ENCODE data around the gene TOM1L2.

TOM1L2 gene

GRCh38 chr17:17944743-17945142, 27.5 kb downstream of the TOM1L2 start:
- no peaks in the 10 kb centered on the region for H3K27me3 ChIP-seq (ENCODE audit: control insufficient read depth, low read length)
- H3K9me2 ChIP-seq (replicated peaks; ENCODE audit: control insufficient read depth, low read length) = no peaks in the 10 kb centered on the region
- TF ChIP-seq EZH2phosphoT487 (IDR thresholded peaks at IDR 0.05; ENCODE audit: borderline replicate concordance, low read length) (no peak), CTCF (IDR thresholded peaks at IDR 0.05; ENCODE audit: low read depth, low read length, poor library complexity, severe bottlenecking) (no peak)
- no peaks in the 10 kb centered on the region for H3K36me3 ChIP-seq (ENCODE audit: control insufficient read depth, low read length)
- no peak overlapping the region for H3K27ac ChIP-seq (ENCODE audit: low read depth, low read length)
- H3F3A ChIP-seq (ENCODE audit: control insufficient read depth, insufficient read depth) = no peaks in the 10 kb centered on the region
- no peaks in the 10 kb centered on the region for H3K9me3 ChIP-seq (ENCODE audit: control insufficient read depth, insufficient read depth, low read length)
- H3K4me2 ChIP-seq (ENCODE audit: low read length) = no peak overlapping the region
- H3K4me3 ChIP-seq (ENCODE audit: low read length) = no peak overlapping the region
- H3K4me1 ChIP-seq (ENCODE audit: control insufficient read depth, low read length) = peaks cover 10% of the 10 kb centered on the region
- H4K20me1 ChIP-seq (ENCODE audit: control insufficient read depth, insufficient read depth, low read depth, low read length) = no peaks in the 10 kb centered on the region; the same call in 1 of the 2 replicates
- H3K79me2 ChIP-seq (ENCODE audit: control insufficient read depth, low read length) = no peaks in the 10 kb centered on the region

- H3K9me3 ChIP-seq (ENCODE audit: control insufficient read depth, insufficient read depth, low read length) = no peaks in the 10 kb centered on the region
- H3F3A ChIP-seq (ENCODE audit: control insufficient read depth, insufficient read depth) = no peaks in the 10 kb centered on the region
- TF ChIP-seq EZH2phosphoT487 (IDR thresholded peaks at IDR 0.05; ENCODE audit: borderline replicate concordance, low read length) (no peak), CTCF (IDR thresholded peaks at IDR 0.05; ENCODE audit: low read depth, low read length, poor library complexity, severe bottlenecking) (no peak)
- no peaks in the 10 kb centered on the region for H3K79me2 ChIP-seq (ENCODE audit: control insufficient read depth, low read length)
- H3K36me3 ChIP-seq (ENCODE audit: control insufficient read depth, low read length) = no peaks in the 10 kb centered on the region
- H3K4me2 ChIP-seq (ENCODE audit: low read length) = no peak overlapping the region
- no peak overlapping the region for H3K27ac ChIP-seq (ENCODE audit: low read depth, low read length)
- peaks cover 10% of the 10 kb centered on the region for H3K4me1 ChIP-seq (ENCODE audit: control insufficient read depth, low read length)
- H4K20me1 ChIP-seq (ENCODE audit: control insufficient read depth, insufficient read depth, low read depth, low read length) = no peaks in the 10 kb centered on the region; the same call in 1 of the 2 replicates
- no peaks in the 10 kb centered on the region for H3K27me3 ChIP-seq (ENCODE audit: control insufficient read depth, low read length)
- no peaks in the 10 kb centered on the region for H3K9me2 ChIP-seq (replicated peaks; ENCODE audit: control insufficient read depth, low read length)
- H3K4me3 ChIP-seq (ENCODE audit: low read length) = no peak overlapping the region
Observed at GRCh38 chr17:17944242-17944641, 28.0 kb downstream of the TOM1L2 start.

GRCh38 chr17:17943281-17943984, 28.8 kb downstream of the TOM1L2 start:
- H3K4me2 ChIP-seq (ENCODE audit: low read length) = no peak overlapping the region
- no peak overlapping the region for H3K4me3 ChIP-seq (ENCODE audit: low read length)
- no peaks in the 10 kb centered on the region for H3K79me2 ChIP-seq (ENCODE audit: control insufficient read depth, low read length)
- no peaks in the 10 kb centered on the region for H3K36me3 ChIP-seq (ENCODE audit: control insufficient read depth, low read length)
- no peaks in the 10 kb centered on the region for H3K27me3 ChIP-seq (ENCODE audit: control insufficient read depth, low read length)
- no peak overlapping the region for H3K27ac ChIP-seq (ENCODE audit: low read depth, low read length)
- TF ChIP-seq CTCF (IDR thresholded peaks at IDR 0.05; ENCODE audit: low read depth, low read length, poor library complexity, severe bottlenecking) = no peak
- no peaks in the 10 kb centered on the region for H3K9me3 ChIP-seq (ENCODE audit: control insufficient read depth, insufficient read depth, low read length)
- H4K20me1 ChIP-seq (ENCODE audit: control insufficient read depth, insufficient read depth, low read depth, low read length) = no peaks in the 10 kb centered on the region; the same call in 1 of the 2 replicates
- H3K4me1 ChIP-seq (ENCODE audit: control insufficient read depth, low read length) = peaks cover 10% of the 10 kb centered on the region
- H3F3A ChIP-seq (ENCODE audit: control insufficient read depth, insufficient read depth) = no peaks in the 10 kb centered on the region
- H3K9me2 ChIP-seq (replicated peaks; ENCODE audit: control insufficient read depth, low read length) = no peaks in the 10 kb centered on the region
